ENCODE results near the gene ZNF608. TPM values are rescaled to one million over a fixed set of nuclear protein-coding genes. Genes with fewer than 3 reads are reported as not detected.
A peak's percentile ranks its signal among the peaks of the same experiment; 100 is the strongest.

Gene ZNF608
- 1 to 10 TPM; 3.9 to 6.5 (median 4.9) TPM for total RNA-seq
- long read RNA-seq, partial matches to known transcripts: 0 of 1 reads
- long read RNA-seq, other reads (novel, unspliced or antisense): 0 of 1 reads

GRCh38 chr5:124745928-124746915, at the start of gene ZNF608:
Gene ZNF608, minus strand, starts transcription at chr5:124746639. Its CDS starts 1,650 bp downstream, at chr5:124744989.
- Histone ChIP-seq H3K9me3 (peaks cover 0 to 3% (median 0%) of the 10 kb centered on the region in 4 donors), H3K4me3 (peak within 1 kb of the TSS; percentile 29 to 64 (median 54)), H3K27me3 (no peaks in the 10 kb centered on the region), H3K27ac (peak within 1 kb of the TSS; percentile 81 to 93 (median 92)), H3K36me3 (no peaks in the 10 kb centered on the region), H3K4me1 (peaks cover 0 to 25% (median 0%) of the 10 kb centered on the region in 4 donors)
- ATAC-seq (peak in 2 of 4 donors; percentile 1 to 6), DNase-seq (no peak)
- 2% methylated on average over 18 of the region's 18 CpGs for WGBS (ENCODE audit: insufficient coverage, low coverage, low lambda C conversion rate, missing lambda C conversion rate)
- intact Hi-C loops (cut with DNase I): no loop called here
- TF ChIP-seq CTCF (IDR thresholded peaks at IDR 0.05) (peak in 1 of 4 donors; percentile 22), POLR2A (IDR thresholded peaks at IDR 0.05) (peak; percentile 31)

GRCh38 chr5:124795829-124796228, 49.4 kb upstream of the ZNF608 start:
- no peak for DNase-seq
- Histone ChIP-seq H3K9me3 (no peaks in the 10 kb centered on the region), H3K4me3 (no peak overlapping the region), H3K4me1 (no peaks in the 10 kb centered on the region), H3K36me3 (no peaks in the 10 kb centered on the region), H3K27me3 (no peaks in the 10 kb centered on the region), H3K27ac (no peak overlapping the region)
- 62% methylated on average over 2 of the region's 4 CpGs for WGBS (ENCODE audit: insufficient coverage, low coverage, low lambda C conversion rate, missing lambda C conversion rate)
- intact Hi-C loops (cut with DNase I): no loop called here
- no peak for ATAC-seq
- no peak for TF ChIP-seq POLR2A (IDR thresholded peaks at IDR 0.05)
- no peak for TF ChIP-seq CTCF (IDR thresholded peaks at IDR 0.05)

GRCh38 chr5:124790895-124791732, 44.7 kb upstream of the ZNF608 start:
- TF ChIP-seq CTCF (IDR thresholded peaks at IDR 0.05) (no peak), POLR2A (IDR thresholded peaks at IDR 0.05) (no peak)
- Histone ChIP-seq H3K36me3 (no peaks in the 10 kb centered on the region), H3K9me3 (no peaks in the 10 kb centered on the region), H3K4me3 (no peak overlapping the region), H3K4me1 (no peaks in the 10 kb centered on the region), H3K27me3 (no peaks in the 10 kb centered on the region), H3K27ac (no peak overlapping the region)
- DNase-seq (no peak), ATAC-seq (no peak)
- 50% methylated on average over 7 of the region's 7 CpGs for WGBS (ENCODE audit: insufficient coverage, low coverage, low lambda C conversion rate, missing lambda C conversion rate)
- intact Hi-C loops (cut with DNase I): no loop called here

- DNase-seq: no peak
- Histone ChIP-seq H3K27me3 (no peaks in the 10 kb centered on the region), H3K36me3 (no peaks in the 10 kb centered on the region), H3K4me3 (no peak overlapping the region), H3K4me1 (no peaks in the 10 kb centered on the region), H3K9me3 (no peaks in the 10 kb centered on the region), H3K27ac (no peak overlapping the region)
- intact Hi-C loops (cut with DNase I): no loop called here
- no peak for ATAC-seq
- no peak for TF ChIP-seq POLR2A (IDR thresholded peaks at IDR 0.05)
- TF ChIP-seq CTCF (IDR thresholded peaks at IDR 0.05): no peak
- WGBS (ENCODE audit: insufficient coverage, low coverage, low lambda C conversion rate, missing lambda C conversion rate): 78% methylated on average over 3 of the region's 3 CpGs
These were observed 44.0 kb upstream of the ZNF608 start for GRCh38 chr5:124790301-124790894.

All from right lobe of liver (tissue), 6 donors.